HEK293 (cell line): ENCODE results near the gene ZIC4.

Source experiments
- CTCF ChIA-PET: fragments of 350-600 bp; formaldehyde crosslinking; extraction: SDS; loops from one replicate; lab custom pipeline; 2021; ENCODE audit warnings: antibody characterized with exemption; lab: Yijun Ruan, JAX
- POLR2A ChIA-PET: fragments of 300-600 bp; formaldehyde crosslinking; extraction: SDS; loops from one replicate; lab custom pipeline; 2020; ENCODE audit warnings: antibody characterized with exemption, inconsistent platforms; lab: Yijun Ruan, JAX
- H3K27ac ChIP-seq: fragments of 200-500 bp; sonication (Bioruptor generic); 2 replicates; pipeline ENCODE4 v1.5.1; 2014; ENCODE audit warnings: low read depth, low read length, control low read depth, inconsistent platforms; ENCODE audit errors: extremely low read depth
- H3K36me3 ChIP-seq, 2 experiments: fragments of 200-500 bp in 1 of 2; sonication (Bioruptor generic) in 1 of 2; 1 replicate in 1 of 2; 2 replicates in 1 of 2; pipeline ENCODE4 v1.5.1; 2014 to 2017; ENCODE audit warnings: inconsistent platforms in 2 of 2, low read length in 2 of 2; ENCODE audit not compliant: control insufficient read depth in 2 of 2, insufficient read depth in 1 of 2
- H3K4me1 ChIP-seq: fragments of 200-500 bp; sonication (Bioruptor generic); 2 replicates; pipeline ENCODE4 v1.5.1; 2014; ENCODE audit warnings: mild to moderate bottlenecking, low read length, inconsistent platforms; ENCODE audit not compliant: control insufficient read depth, insufficient read depth
- H3K4me3 ChIP-seq: 2 replicates; pipeline ENCODE4 v1.5.1; 2011; ENCODE audit warnings: low read depth, mild to moderate bottlenecking, control low read depth, low read length, moderate library complexity
- H3K9me3 ChIP-seq: fragments of 200-500 bp; sonication (Bioruptor generic); 2 replicates; pipeline ENCODE4 v1.5.1; 2014; ENCODE audit warnings: low read depth, low read length, inconsistent platforms; ENCODE audit not compliant: control insufficient read depth, insufficient read depth
- KLF16 ChIP-seq: fragments of 450-650 bp; formaldehyde crosslinking; IDR thresholded peaks from 2 replicates; pipeline ENCODE4 v1.5.1; 2017; ENCODE audit warnings: missing biosample characterization, missing genetic modification characterization
- OSR2 ChIP-seq: fragments of 450-650 bp; formaldehyde crosslinking; IDR thresholded peaks from 2 replicates; pipeline ENCODE4 v1.5.1; 2016; ENCODE audit warnings: missing biosample characterization, missing genetic modification characterization
- REPIN1 ChIP-seq: fragments of 450-650 bp; formaldehyde crosslinking; IDR thresholded peaks from 2 replicates; pipeline ENCODE4 v1.5.1; 2017; ENCODE audit warnings: missing biosample characterization, missing genetic modification characterization, low read depth
- TCF7L2 ChIP-seq: IDR thresholded peaks from 2 replicates; pipeline ENCODE4 v1.6.1; 2011; ENCODE audit warnings: low read depth, mild to moderate bottlenecking, inconsistent platforms, low read length, moderate library complexity, borderline replicate concordance
- ZFP37 ChIP-seq: fragments of 450-650 bp; formaldehyde crosslinking; IDR thresholded peaks from 2 replicates; pipeline ENCODE4 v1.5.1; 2016; ENCODE audit warnings: missing biosample characterization, missing genetic modification characterization
- ZFP41 ChIP-seq: fragments of 450-650 bp; formaldehyde crosslinking; IDR thresholded peaks from 2 replicates; pipeline ENCODE4 v1.5.1; 2016; ENCODE audit warnings: missing biosample characterization, missing genetic modification characterization, borderline replicate concordance
- ZNF19 ChIP-seq: fragments of 450-650 bp; formaldehyde crosslinking; IDR thresholded peaks from 2 replicates; pipeline ENCODE4; 2016; ENCODE audit warnings: missing biosample characterization, missing genetic modification characterization, low read depth
- ZNF223 ChIP-seq: fragments of 450-650 bp; formaldehyde crosslinking; IDR thresholded peaks from 2 replicates; pipeline ENCODE4 v1.5.1; 2016; ENCODE audit warnings: missing biosample characterization, missing genetic modification characterization
- ZNF391 ChIP-seq: fragments of 450-650 bp; formaldehyde crosslinking; IDR thresholded peaks from 2 replicates; pipeline ENCODE4 v1.5.1; 2016; ENCODE audit warnings: low read depth, missing biosample characterization, missing genetic modification characterization, borderline replicate concordance
- ZNF404 ChIP-seq: fragments of 450-650 bp; formaldehyde crosslinking; IDR thresholded peaks from 2 replicates; pipeline ENCODE4 v1.5.1; 2017; ENCODE audit warnings: missing biosample characterization, missing genetic modification characterization
- ZNF558 ChIP-seq: fragments of 450-650 bp; formaldehyde crosslinking; IDR thresholded peaks from 2 replicates; pipeline ENCODE4 v1.5.1; 2016; ENCODE audit warnings: missing biosample characterization, missing genetic modification characterization
- ZNF600 ChIP-seq: fragments of 450-650 bp; formaldehyde crosslinking; IDR thresholded peaks from 2 replicates; pipeline ENCODE4 v1.5.1; 2016; ENCODE audit warnings: missing biosample characterization, missing genetic modification characterization
- ZNF677 ChIP-seq: fragments of 450-650 bp; IDR thresholded peaks from 2 replicates; pipeline ENCODE4 v1.5.0; 2018; ENCODE audit warnings: missing biosample characterization, mild to moderate bottlenecking, missing genetic modification characterization, moderate library complexity
- ZNF792 ChIP-seq: fragments of 450-650 bp; formaldehyde crosslinking; IDR thresholded peaks from 2 replicates; pipeline ENCODE4 v1.5.1; 2016; ENCODE audit warnings: missing biosample characterization, missing genetic modification characterization
- TF ChIP-seq, protein P1 (sequence below): fragments of 450-650 bp; formaldehyde crosslinking; optimal IDR thresholded peaks from 2 replicates; pipeline ENCODE3; 2016; ENCODE audit warnings: missing biosample characterization, mild to moderate bottlenecking, missing genetic modification characterization

The ZIC4 gene

DNA sequence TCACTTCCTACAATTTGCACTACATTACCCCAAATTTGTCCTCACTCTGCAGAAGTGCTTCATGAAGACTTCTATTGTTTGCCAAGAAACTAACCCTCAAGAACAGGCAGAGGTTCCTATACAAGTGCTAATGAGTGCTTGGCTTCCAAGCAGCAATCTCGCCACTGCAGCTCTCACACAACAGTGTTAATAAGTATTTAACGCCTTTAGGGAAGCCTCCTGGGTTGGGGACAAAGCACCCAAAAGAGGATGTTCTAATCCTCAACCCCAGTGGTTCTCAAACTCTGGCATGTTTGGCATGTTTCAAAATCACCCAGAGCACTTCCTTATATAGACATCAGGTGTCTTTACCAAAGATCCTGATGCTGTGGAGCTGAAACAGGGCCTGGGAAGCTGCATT lies 64.6 kb downstream of the ZIC4 start:
- CTCF ChIA-PET: no interaction called here
- TF ChIP-seq ZNF391 (tag by site-specific recombination): no peak
- no peak for TF ChIP-seq ZNF19 (tag by site-specific recombination)
- TF ChIP-seq OSR2 (tag by site-specific recombination): no peak
- no peak for TF ChIP-seq ZNF677 (tag by site-specific recombination)
- no peak for TF ChIP-seq ZFP41 (tag by site-specific recombination)
- TF ChIP-seq ZNF223 (tag by site-specific recombination): no peak
- TF ChIP-seq ZNF600 (tag by site-specific recombination): no peak
- TF ChIP-seq ZNF792 (tag by site-specific recombination): no peak
- no peak for TF ChIP-seq KLF16 (tag by site-specific recombination)
- no peak for TF ChIP-seq REPIN1 (tag by site-specific recombination)
- TF ChIP-seq ZFP37 (tag by site-specific recombination): no peak
- TF ChIP-seq ZNF558 (tag by site-specific recombination): no peak
- TF ChIP-seq, all 188 proteins: peak for 0
- no peak overlapping the region for H3K27ac ChIP-seq

DNA sequence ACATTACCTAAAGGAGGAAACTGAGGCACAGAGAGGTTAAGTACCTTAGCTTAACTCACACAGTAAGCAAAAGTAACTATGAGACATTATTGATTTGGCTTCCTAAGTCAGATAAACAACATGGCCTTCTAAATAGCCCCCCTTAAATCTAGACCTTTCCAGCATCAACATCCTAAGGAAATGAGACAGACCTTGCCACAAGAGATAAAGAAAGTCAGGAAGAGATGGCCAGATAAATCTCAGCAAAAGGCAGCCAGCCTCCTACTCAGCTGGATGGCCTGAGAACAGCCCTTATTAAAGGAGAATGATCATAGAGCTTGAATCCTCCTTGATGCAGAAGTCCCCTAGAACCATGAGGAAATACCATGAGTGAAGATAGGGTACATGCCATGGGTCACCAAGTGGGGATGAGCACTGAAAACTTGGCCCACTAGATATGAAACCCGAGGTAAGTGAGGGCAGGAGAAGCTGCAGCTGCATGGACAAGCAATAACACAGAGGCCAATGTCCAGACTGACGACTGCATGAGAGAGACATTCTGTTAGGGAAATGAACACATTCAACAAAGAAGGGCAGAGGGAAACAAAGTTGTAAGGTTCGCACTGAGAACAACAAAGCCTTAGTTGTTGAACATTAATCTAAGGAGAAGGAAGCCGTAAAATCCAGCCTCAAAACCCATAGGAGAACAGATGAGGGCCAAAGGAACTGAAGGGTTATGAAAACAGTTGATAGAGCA lies 69.6 kb downstream of the ZIC4 start:
- Histone ChIP-seq H3K9me3 (no peaks in the 10 kb centered on the region), H3K36me3 (no peaks in the 10 kb centered on the region), H3K27ac (no peak overlapping the region), H3K4me1 (no peaks in the 10 kb centered on the region)
- ChIA-PET POLR2A (no interaction called here), CTCF (no interaction called here)
- no peak for TF ChIP-seq TCF7L2
- TF ChIP-seq, protein P1, sequence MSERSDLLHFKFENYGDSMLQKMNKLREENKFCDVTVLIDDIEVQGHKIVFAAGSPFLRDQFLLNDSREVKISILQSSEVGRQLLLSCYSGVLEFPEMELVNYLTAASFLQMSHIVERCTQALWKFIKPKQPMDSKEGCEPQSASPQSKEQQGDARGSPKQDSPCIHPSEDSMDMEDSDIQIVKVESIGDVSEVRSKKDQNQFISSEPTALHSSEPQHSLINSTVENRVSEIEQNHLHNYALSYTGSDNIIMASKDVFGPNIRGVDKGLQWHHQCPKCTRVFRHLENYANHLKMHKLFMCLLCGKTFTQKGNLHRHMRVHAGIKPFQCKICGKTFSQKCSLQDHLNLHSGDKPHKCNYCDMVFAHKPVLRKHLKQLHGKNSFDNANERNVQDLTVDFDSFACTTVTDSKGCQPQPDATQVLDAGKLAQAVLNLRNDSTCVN (tag by site-specific recombination): no peak
- TF ChIP-seq ZNF404 (tag by site-specific recombination): no peak
- TF ChIP-seq, all 188 proteins: peak for 0
- no peak overlapping the region for H3K4me3 ChIP-seq

More for the DNA sequence above, 64.6 kb downstream of the ZIC4 start:
- no peaks in the 10 kb centered on the region for H3K9me3 ChIP-seq
- H3K36me3 ChIP-seq: no peaks in the 10 kb centered on the region
- H3K4me1 ChIP-seq: no peaks in the 10 kb centered on the region
- H3K4me3 ChIP-seq: no peak overlapping the region
- POLR2A ChIA-PET: no interaction called here
